Pons (tissue), 1 donor: ENCODE measurements around the gene CD247.
A peak's percentile ranks its signal among the peaks of the same experiment; 100 is the strongest.

Experiments
- DNase-seq: peaks from one replicate; pipeline ENCODE4 v3.0.0-alpha.2; 2016; ENCODE audit warnings: low spot score

CD247 gene

GRCh38 chr1:167511374-167511986 is 6.8 kb downstream of the CD247 start:
- DNase-seq: no peak

GRCh38 chr1:167510881-167511280 is 7.4 kb downstream of the CD247 start:
- DNase-seq: no peak

- no peak for DNase-seq
Observed at GRCh38 chr1:167510244-167510643, 8.1 kb downstream of the CD247 start.

- DNase-seq: no peak
Observed at GRCh38 chr1:167509587-167509986, 8.7 kb downstream of the CD247 start.

- DNase-seq: no peak
Observed at GRCh38 chr1:167507719-167508118, 10.6 kb downstream of the CD247 start.

GRCh38 chr1:167504467-167504827 is 13.9 kb downstream of the CD247 start:
- peak; percentile 54 for DNase-seq

- no peak for DNase-seq
Observed at GRCh38 chr1:167503626-167504466, 14.5 kb downstream of the CD247 start.

- DNase-seq: no peak
Observed at GRCh38 chr1:167502719-167503462, 15.4 kb downstream of the CD247 start.

- no peak for DNase-seq
Observed at GRCh38 chr1:167502192-167502551, 16.2 kb downstream of the CD247 start.

GRCh38 chr1:167501515-167502191 is 16.7 kb downstream of the CD247 start:
- no peak for DNase-seq

GRCh38 chr1:167500283-167500860 is 18.0 kb downstream of the CD247 start:
- DNase-seq: no peak

- no peak for DNase-seq
Observed at GRCh38 chr1:167499664-167500101, 18.6 kb downstream of the CD247 start.

GRCh38 chr1:167499106-167499505 is 19.2 kb downstream of the CD247 start:
- no peak for DNase-seq

- no peak for DNase-seq
Observed at GRCh38 chr1:167496797-167497619, 21.3 kb downstream of the CD247 start.

GRCh38 chr1:167493372-167493771 is 25.0 kb downstream of the CD247 start:
- DNase-seq: no peak

- no peak for DNase-seq
Observed at GRCh38 chr1:167492481-167492910, 25.8 kb downstream of the CD247 start.

GRCh38 chr1:167491586-167492461 is 26.5 kb downstream of the CD247 start:
- no peak for DNase-seq

- no peak for DNase-seq
Observed at GRCh38 chr1:167490765-167491164, 27.6 kb downstream of the CD247 start.

GRCh38 chr1:167489571-167490340 is 28.6 kb downstream of the CD247 start:
- no peak for DNase-seq
